ENCODE data around the gene PLA2G4F. TPM values are rescaled to one million over a fixed set of nuclear protein-coding genes. Genes with fewer than 3 reads are reported as not detected.

Gene PLA2G4F
- polyA plus RNA-seq, 1 donor: not detected

GRCh38 chr15:42146551-42147430 lies 9.6 kb downstream of the PLA2G4F start:
- DNase-seq (ENCODE audit: low read depth): no peak

GRCh38 chr15:42145546-42146455 lies 10.6 kb downstream of the PLA2G4F start:
- DNase-seq (ENCODE audit: low read depth): no peak

- no peak for DNase-seq (ENCODE audit: low read depth)
Observed at GRCh38 chr15:42144841-42145375, 11.5 kb downstream of the PLA2G4F start.

GRCh38 chr15:42143866-42144625 lies 12.4 kb downstream of the PLA2G4F start:
- DNase-seq (ENCODE audit: low read depth): no peak

GRCh38 chr15:42143356-42143755 lies 13.1 kb downstream of the PLA2G4F start:
- DNase-seq (ENCODE audit: low read depth): no peak

- DNase-seq (ENCODE audit: low read depth): no peak
Observed at GRCh38 chr15:42141795-42142667, 14.4 kb downstream of the PLA2G4F start.

- no peak for DNase-seq (ENCODE audit: low read depth)
Observed at GRCh38 chr15:42141246-42141645, 15.2 kb downstream of the PLA2G4F start.

- no peak for DNase-seq (ENCODE audit: low read depth)
Observed at GRCh38 chr15:42140383-42141070, 15.9 kb downstream of the PLA2G4F start.

GRCh38 chr15:42139596-42139995 lies 16.8 kb downstream of the PLA2G4F start:
- no peak for DNase-seq (ENCODE audit: low read depth)

GRCh38 chr15:42138968-42139386 lies 17.5 kb downstream of the PLA2G4F start:
- DNase-seq (ENCODE audit: low read depth): no peak

GRCh38 chr15:42138411-42138810 lies 18.0 kb downstream of the PLA2G4F start:
- no peak for DNase-seq (ENCODE audit: low read depth)

- peak; percentile 25 for DNase-seq (ENCODE audit: low read depth)
Observed at GRCh38 chr15:42137461-42138261, 18.8 kb downstream of the PLA2G4F start.

GRCh38 chr15:42136513-42136912 lies 19.9 kb downstream of the PLA2G4F start:
- DNase-seq (ENCODE audit: low read depth): no peak

GRCh38 chr15:42135351-42135750 lies 21.1 kb downstream of the PLA2G4F start:
- no peak for DNase-seq (ENCODE audit: low read depth)

- no peak for DNase-seq (ENCODE audit: low read depth)
Observed at GRCh38 chr15:42134617-42135245, 21.7 kb downstream of the PLA2G4F start.

- DNase-seq (ENCODE audit: low read depth): no peak
Observed at GRCh38 chr15:42133886-42134502, 22.4 kb downstream of the PLA2G4F start.

- DNase-seq (ENCODE audit: low read depth): no peak
Observed at GRCh38 chr15:42133356-42133755, 23.1 kb downstream of the PLA2G4F start.
